Hepatocyte (in vitro differentiated cells): ENCODE data around the gene ZNF892.

ENCODE experiments used
- EZH2 ChIP-seq: fragments of 200-600 bp; sonication (generic); IDR thresholded peaks from 2 replicates; pipeline ENCODE4 v1.6.1; 2016; ENCODE audit warnings: antibody characterized with exemption, mild to moderate bottlenecking, borderline replicate concordance
- EZH2phosphoT487 ChIP-seq: fragments of 200-600 bp; sonication (generic); IDR thresholded peaks from one replicate; pipeline ENCODE4 v1.6.1; 2018; ENCODE audit warnings: antibody characterized with exemption, mild to moderate bottlenecking, low read depth, moderate library complexity; ENCODE audit not compliant: unreplicated experiment, severe bottlenecking
- TF ChIP-seq, protein P1 (sequence below): fragments of 200-600 bp; sonication (generic); IDR thresholded peaks from 2 replicates; pipeline ENCODE4 v1.5.1; 2016; ENCODE audit warnings: antibody characterized with exemption, mild to moderate bottlenecking; ENCODE audit not compliant: poor library complexity

DNA sequence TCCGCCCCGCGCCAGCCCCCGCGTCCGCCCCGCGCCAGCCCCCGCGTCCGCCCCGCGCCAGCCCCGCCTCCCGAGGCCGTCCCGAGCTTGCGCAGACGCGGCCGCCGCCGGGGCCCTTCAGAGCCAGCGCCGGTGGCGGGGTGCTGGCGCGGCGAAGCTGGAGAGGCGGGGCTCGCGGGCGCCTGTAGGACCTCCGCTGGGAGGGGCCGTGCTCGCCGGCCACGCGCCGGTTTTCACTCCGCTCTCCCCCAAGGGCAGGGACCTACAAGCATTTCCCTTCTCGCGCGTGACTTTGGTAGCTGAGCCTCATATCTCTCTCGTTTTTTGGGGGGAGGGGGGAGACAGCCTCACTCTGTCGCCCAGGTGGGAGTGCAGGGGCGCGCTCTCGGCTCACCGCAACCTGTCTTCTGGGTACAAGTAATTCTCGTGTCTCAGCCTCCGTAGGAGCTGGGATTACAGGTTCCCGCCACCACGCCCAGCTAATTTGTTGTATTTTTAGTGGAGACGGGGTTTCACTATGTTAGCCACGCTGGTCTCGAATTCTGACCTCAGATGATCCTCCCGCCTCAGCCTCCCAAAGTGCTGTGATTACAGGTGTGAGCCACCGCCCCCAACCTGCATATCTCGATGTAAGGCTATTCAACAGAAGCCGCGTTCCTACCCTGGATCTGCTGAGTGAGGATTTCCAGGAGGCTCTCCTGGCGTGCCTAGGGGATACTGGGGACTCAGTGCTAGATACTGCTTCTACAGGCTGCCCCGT, 47.5 kb upstream of the ZNF892 start, which contains the start of gene ZNF514:
- TF ChIP-seq, protein P1, sequence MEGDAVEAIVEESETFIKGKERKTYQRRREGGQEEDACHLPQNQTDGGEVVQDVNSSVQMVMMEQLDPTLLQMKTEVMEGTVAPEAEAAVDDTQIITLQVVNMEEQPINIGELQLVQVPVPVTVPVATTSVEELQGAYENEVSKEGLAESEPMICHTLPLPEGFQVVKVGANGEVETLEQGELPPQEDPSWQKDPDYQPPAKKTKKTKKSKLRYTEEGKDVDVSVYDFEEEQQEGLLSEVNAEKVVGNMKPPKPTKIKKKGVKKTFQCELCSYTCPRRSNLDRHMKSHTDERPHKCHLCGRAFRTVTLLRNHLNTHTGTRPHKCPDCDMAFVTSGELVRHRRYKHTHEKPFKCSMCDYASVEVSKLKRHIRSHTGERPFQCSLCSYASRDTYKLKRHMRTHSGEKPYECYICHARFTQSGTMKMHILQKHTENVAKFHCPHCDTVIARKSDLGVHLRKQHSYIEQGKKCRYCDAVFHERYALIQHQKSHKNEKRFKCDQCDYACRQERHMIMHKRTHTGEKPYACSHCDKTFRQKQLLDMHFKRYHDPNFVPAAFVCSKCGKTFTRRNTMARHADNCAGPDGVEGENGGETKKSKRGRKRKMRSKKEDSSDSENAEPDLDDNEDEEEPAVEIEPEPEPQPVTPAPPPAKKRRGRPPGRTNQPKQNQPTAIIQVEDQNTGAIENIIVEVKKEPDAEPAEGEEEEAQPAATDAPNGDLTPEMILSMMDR, result no peak
- TF ChIP-seq EZH2 (no peak), EZH2phosphoT487 (no peak)
